K562 (cell line): Measurements from ENCODE around the gene PRAC2. TPM values are rescaled to one million over a fixed set of nuclear protein-coding genes. Genes with fewer than 3 reads are reported as not detected.

Source experiments
- ATAC-seq: fragments of 200-7000 bp; cut with Tn5 transposase; 3 replicates; pipeline ENCODE4 v1.9.1; 2020; ENCODE audit warnings: moderate library complexity
- BruUV-seq: library from RNA; stranded (reverse); fragments of 400-500 nt; replicated peaks from 2 replicates; lab custom pipeline; 2021; lab: Mats Ljungman, UMichigan
- CTCF ChIA-PET: fragments of 300-600 bp; formaldehyde crosslinking; extraction: SDS; loops from one replicate; lab custom pipeline; 2021; ENCODE audit warnings: low intra/inter-chr PET ratio; lab: Yijun Ruan, JAX
- POLR2A ChIA-PET: fragments of 300-600, 350-650 bp; sonication (Branson Sonifier 250); formaldehyde crosslinking; extraction: SDS; loops from one replicate; lab custom pipeline; 2021; ENCODE audit warnings: antibody characterized with exemption, inconsistent platforms; lab: Yijun Ruan, JAX
- DNase-seq, 4 experiments: peaks; one replicate each; pipeline versions ENCODE4 v3.0.0 to v3.0.0-alpha.2; 2011 to 2018; ENCODE audit warnings: low spot score in 3 of 4, mixed read lengths in 3 of 4; ENCODE audit errors: extremely low read depth in 1 of 4
- FAIRE-seq: peaks from 2 replicates; lab custom pipeline; 2011; peaks lifted over from hg19 to GRCh38; lab: Jason Lieb, UNC
- H2AFZ ChIP-seq: 2 replicates; pipeline ENCODE4 v1.6.0; 2011; ENCODE audit warnings: low read depth, low read length, control low read depth, inconsistent platforms
- H3K27ac ChIP-seq: fragments of 200-600 bp; 3 replicates; pipeline ENCODE4 v1.8.0; 2011; ENCODE audit warnings: low read depth, mild to moderate bottlenecking, control low read depth, inconsistent platforms, low read length, moderate library complexity, mixed read lengths; ENCODE audit errors: extremely low read depth
- H3K27me3 ChIP-seq, 2 experiments: fragments of 300-600 bp in 1 of 2; 2 replicates in 1 of 2; 3 replicates in 1 of 2; pipeline versions ENCODE4 v1.6.0 to v1.8.0; 2011; ENCODE audit warnings: inconsistent platforms in 2 of 2, low read length in 2 of 2, mild to moderate bottlenecking in 1 of 2, mixed read lengths in 1 of 2, moderate library complexity in 1 of 2; ENCODE audit not compliant: control insufficient read depth in 2 of 2, insufficient read depth in 2 of 2
- H3K36me3 ChIP-seq: fragments of 300-600 bp; 3 replicates; pipeline ENCODE4 v1.8.0; 2011; ENCODE audit warnings: mild to moderate bottlenecking, low read length, inconsistent platforms; ENCODE audit not compliant: control insufficient read depth, insufficient read depth
- H3K4me1 ChIP-seq, 2 experiments: fragments of 200-600 bp in 1 of 2; replicated peaks in 1 of 2; 2 replicates in 1 of 2; 3 replicates in 1 of 2; pipeline versions ENCODE4 v1.5.1 to v1.8.0; 2011; ENCODE audit warnings: inconsistent platforms in 2 of 2, low read length in 2 of 2, mild to moderate bottlenecking in 1 of 2, mixed read lengths in 1 of 2, moderate library complexity in 1 of 2; ENCODE audit not compliant: control insufficient read depth in 2 of 2, insufficient read depth in 2 of 2
- H3K4me2 ChIP-seq: 2 replicates; pipeline ENCODE4 v1.6.1; 2011; ENCODE audit warnings: low read length, control low read depth, inconsistent platforms, mixed read lengths; ENCODE audit not compliant: insufficient read depth
- H3K4me3 ChIP-seq: fragments of 200-600 bp; sonication (generic), shearing (Covaris generic); 2 replicates; pipeline ENCODE4 v1.5.1; 2016; ENCODE audit warnings: control low read depth, inconsistent platforms
- H3K79me2 ChIP-seq: fragments of 200-600 bp; 3 replicates; pipeline ENCODE4 v1.8.0; 2011; ENCODE audit warnings: low read length, inconsistent platforms; ENCODE audit not compliant: control insufficient read depth, insufficient read depth
- H3K9ac ChIP-seq, 2 experiments: 2 replicates each; pipeline versions ENCODE4 v1.6.0 to v1.6.1; 2011; ENCODE audit warnings: low read depth in 2 of 2, low read length in 2 of 2, control low read depth in 1 of 2, inconsistent platforms in 1 of 2, mild to moderate bottlenecking in 1 of 2, mixed read lengths in 1 of 2; ENCODE audit not compliant: insufficient read depth in 1 of 2
- H3K9me1 ChIP-seq: one replicate; pipeline ENCODE4 v1.6.0; 2011; ENCODE audit warnings: inconsistent platforms, mild to moderate bottlenecking, low read length, moderate library complexity; ENCODE audit not compliant: control insufficient read depth, insufficient read depth
- H3K9me3 ChIP-seq: replicated peaks from 2 replicates; pipeline ENCODE4 v1.5.1; 2011; ENCODE audit warnings: low read depth, low read length, inconsistent platforms; ENCODE audit not compliant: control insufficient read depth, insufficient read depth
- H4K20me1 ChIP-seq: replicated peaks from 2 replicates; pipeline ENCODE4 v1.6.1; 2011; ENCODE audit warnings: low read length, inconsistent platforms, mixed read lengths; ENCODE audit not compliant: control insufficient read depth, insufficient read depth
- CBX3 ChIP-seq, 2 experiments: IDR thresholded peaks; 1 replicate in 1 of 2; 2 replicates in 1 of 2; pipeline ENCODE4 v1.6.1; 2012; ENCODE audit warnings: inconsistent platforms in 2 of 2, low read length in 2 of 2, borderline replicate concordance in 1 of 2, control low read depth in 1 of 2
- E2F1 ChIP-seq: sonication (generic); formaldehyde crosslinking; IDR thresholded peaks from 2 replicates; pipeline ENCODE4 v1.8.1; 2023; ENCODE audit warnings: mild to moderate bottlenecking, missing genetic modification reagents, moderate library complexity
- REST ChIP-seq, 2 experiments: fragments of 450-650 bp; formaldehyde crosslinking in 1 of 2; IDR thresholded peaks; 2 replicates each; pipeline versions ENCODE4 v1.4.0 to v1.6.1; 2014 to 2020; ENCODE audit warnings: mild to moderate bottlenecking in 2 of 2, borderline replicate concordance in 1 of 2, low read depth in 1 of 2
- SNAPC5 ChIP-seq: fragments of 250-450 bp; sonication (Bioruptor Pico); IDR thresholded peaks from 2 replicates; pipeline ENCODE4 v1.8.0; 2021; ENCODE audit warnings: moderate library complexity, mild to moderate bottlenecking, inconsistent platforms
- STAG1 ChIP-seq: sonication (generic); formaldehyde crosslinking; IDR thresholded peaks from 2 replicates; pipeline ENCODE4 v1.5.0; 2020; ENCODE audit warnings: missing genetic modification reagents, borderline replicate concordance
- XRCC3 ChIP-seq: fragments of 450-650 bp; IDR thresholded peaks from 2 replicates; pipeline ENCODE4 v1.6.1; 2017; ENCODE audit warnings: mild to moderate bottlenecking, moderate library complexity
- ZNF561 ChIP-seq: fragments of 450-650 bp; formaldehyde crosslinking; conservative IDR thresholded peaks from 2 replicates; pipeline ENCODE4 v1.4.0; 2020; ENCODE audit warnings: mild to moderate bottlenecking, moderate library complexity
- WGBS: fragments of 100-300 bp; shearing (Covaris generic); methylation state at CpG from one replicate; pipeline ENCODE4 v1.1.6; 2016; ENCODE audit warnings: low coverage, mixed read lengths; ENCODE audit not compliant: insufficient coverage; ENCODE audit errors: missing lambda C conversion rate; 5-methylcytosine and 5-hydroxymethylcytosine counted together
- in situ Hi-C: fragments of 300-500 bp; cut with MboI; formaldehyde crosslinking; loops from 4 replicates; pipeline ENCODE4 v1.15.0; 2018; ENCODE audit warnings: inconsistent platforms, mixed read lengths
- intact Hi-C: fragments of 100-400 bp; cut with micrococcal nuclease; formaldehyde crosslinking; loops from 2 replicates; pipeline ENCODE4 v1.14.2; 2022
- polyA plus RNA-seq, 8 experiments: library from polyadenylated mRNA; depleted of rRNA in 4 of 8; stranded (reverse) in 5 of 8; unstranded in 3 of 8; fragments of >200 nt; fragmentation: Nextera tagmentation in 2 of 8; fragmentation: Illumina TruSeq in 1 of 8; extraction: Ambion mirVana in 2 of 8; extraction: Trizol in 1 of 8; gene quantifications; 2 replicates each; pipeline versions ENCODE4 v1.2.1 to v1.2.3, GENCODE V29; 2011 to 2014; ENCODE audit warnings: inconsistent platforms in 1 of 8, missing spikeins in 1 of 8
- total RNA-seq, 7 experiments: library from RNA; depleted of rRNA in 6 of 7; stranded (reverse); fragments of >200 nt in 6 of 7; fragmentation: Illumina TruSeq in 2 of 7; extraction: Trizol in 2 of 7; gene quantifications; 2 replicates each; pipeline versions ENCODE4 v1.2.1 to v1.2.3, GENCODE V29; 2011 to 2021; ENCODE audit warnings: low replicate concordance in 1 of 7

Gene PRAC2
- total and polyA plus RNA-seq, 9 of the 15 experiments (the other 6 are each of a cell fraction or from before 2014, with no cell fraction given): not detected

- WGBS: 20% methylated on average over 32 of the region's 32 CpGs
- ChIA-PET POLR2A (interaction anchor here (0.6 to 2.3 kb wide), 7 partner anchors 10 to 831 kb away, joined by 3 to 7 read pairs (median 3); partner anchors contain the start of gene ATP5MC1), CTCF (interaction anchor here (0.6 to 2.6 kb wide), 4 partner anchors 59 to 671 kb away, joined by 3 to 21 read pairs (median 6); no protein-coding TSS in a partner anchor)
- Histone ChIP-seq H3K27ac (no peak overlapping the region), H3K4me1 (peaks cover 0 to 24% of the 10 kb centered on the region in 2 experiments; a peak in 2 of 5 replicates), H3K79me2 (no peaks in the 10 kb centered on the region), H3K9ac (no peak overlapping the region), H3K27me3 (peaks cover 68 to 84% of the 10 kb centered on the region in 2 experiments), H3K9me1 (no peaks in the 10 kb centered on the region), H3K4me3 (no peak overlapping the region), H4K20me1 (peaks cover 3% of the 10 kb centered on the region; the same call in 1 of the 2 replicates), H2AFZ (no peak overlapping the region), H3K4me2 (no peak overlapping the region), H3K36me3 (no peaks in the 10 kb centered on the region), H3K9me3 (no peaks in the 10 kb centered on the region)
- peak; percentile 96 for ATAC-seq
- in situ Hi-C loops: no loop called here
- DNase-seq: peak; percentile 57 to 76 (median 61)
- intact Hi-C loops: loop anchor here (1.0 to 2.0 kb wide), 3 partner anchors 46 to 155 kb away; no protein-coding TSS in a partner anchor
- BruUV-seq: no TSS peak
- peak; percentile 80 for FAIRE-seq
- TF ChIP-seq E2F1: no peak
- no peak for TF ChIP-seq XRCC3
- peak; percentile 38; the same call in 1 of the 2 replicates for TF ChIP-seq STAG1 (CRISPR knock-in tag)
- no peak for TF ChIP-seq CBX3 (IDR thresholded peaks at IDR 0.05; ENCODE audit: borderline replicate concordance in 1 of 2, low read length in 2 of 2)
- TF ChIP-seq ZNF561: no peak
- 0 out of 2 replicates have a peak, but pooled peaks have one; percentile 23 for TF ChIP-seq REST (IDR thresholded peaks at IDR 0.05; ENCODE audit: borderline replicate concordance)
- no peak for TF ChIP-seq REST (CRISPR knock-in tag; IDR thresholded peaks at IDR 0.05; ENCODE audit: low read depth)
- TF ChIP-seq SNAPC5 (CRISPR knock-in tag): no peak
Observed at GRCh38 chr17:48724251-48725003, 1.4 kb downstream of the PRAC2 start.
